Keratinocyte (primary cell): ENCODE results near the gene LAMTOR5. TPM values are rescaled to one million over a fixed set of nuclear protein-coding genes. Genes with fewer than 3 reads are reported as not detected.

Experiments used
- DNase-seq: peaks from one replicate; pipeline ENCODE4 v3.0.0-alpha.2; 2011; ENCODE audit warnings: low read depth, missing footprints, low spot score
- FAIRE-seq: peaks from 2 replicates; lab custom pipeline; 2011; peaks lifted over from hg19 to GRCh38; lab: Jason Lieb, UNC
- H2AFZ ChIP-seq: 2 replicates; pipeline ENCODE4 v1.6.0; 2012; ENCODE audit warnings: low read length, control low read depth, inconsistent platforms; ENCODE audit not compliant: control insufficient read depth
- H3K27ac ChIP-seq: 2 replicates; pipeline ENCODE4 v1.5.1; 2011; ENCODE audit warnings: low read length; ENCODE audit not compliant: control insufficient read depth, insufficient read depth
- H3K27me3 ChIP-seq: 3 replicates; pipeline ENCODE4 v1.6.0; 2011; ENCODE audit warnings: low read length; ENCODE audit not compliant: control insufficient read depth, insufficient read depth; ENCODE audit errors: extremely low read depth
- H3K36me3 ChIP-seq, 2 experiments: 2 replicates in 1 of 2; 3 replicates in 1 of 2; pipeline ENCODE4 v1.5.1; 2011; ENCODE audit warnings: low read length in 2 of 2, mild to moderate bottlenecking in 1 of 2; ENCODE audit not compliant: control insufficient read depth in 2 of 2, insufficient read depth in 2 of 2; ENCODE audit errors: extremely low read depth in 1 of 2
- H3K4me1 ChIP-seq: 3 replicates; pipeline ENCODE4 v1.5.1; 2011; ENCODE audit warnings: low read length; ENCODE audit not compliant: control insufficient read depth, insufficient read depth; ENCODE audit errors: extremely low read depth
- H3K4me2 ChIP-seq: 3 replicates; pipeline ENCODE4 v1.6.0; 2011; ENCODE audit warnings: low read depth, low read length; ENCODE audit not compliant: control insufficient read depth, insufficient read depth; ENCODE audit errors: extremely low read depth
- H3K4me3 ChIP-seq, 3 experiments: fragments of 200-600 bp in 1 of 3; sonication (generic) in 1 of 3; 2 replicates in 2 of 3; 3 replicates in 1 of 3; pipeline ENCODE4 v1.5.1; 2011 to 2016; ENCODE audit warnings: low read length in 3 of 3, mild to moderate bottlenecking in 3 of 3, control low read depth in 2 of 3, inconsistent platforms in 1 of 3, low read depth in 1 of 3, mixed read lengths in 1 of 3, mixed run types in 1 of 3, moderate library complexity in 1 of 3; ENCODE audit not compliant: control insufficient read depth in 2 of 3, insufficient read depth in 2 of 3; ENCODE audit errors: extremely low read depth in 1 of 3
- H3K79me2 ChIP-seq: 2 replicates; pipeline ENCODE4 v1.6.0; 2012; ENCODE audit warnings: low read length; ENCODE audit not compliant: control insufficient read depth, insufficient read depth
- H3K9ac ChIP-seq: 3 replicates; pipeline ENCODE4 v1.6.0; 2011; ENCODE audit warnings: low read length; ENCODE audit not compliant: control insufficient read depth, insufficient read depth; ENCODE audit errors: extremely low read depth
- H3K9me1 ChIP-seq: 3 replicates; pipeline ENCODE4 v1.6.0; 2011; ENCODE audit warnings: low read length; ENCODE audit not compliant: control insufficient read depth, insufficient read depth; ENCODE audit errors: extremely low read depth
- H3K9me3 ChIP-seq: 2 replicates; pipeline ENCODE4 v1.5.1; 2012; ENCODE audit warnings: low read depth, low read length; ENCODE audit not compliant: control insufficient read depth
- H4K20me1 ChIP-seq: 3 replicates; pipeline ENCODE4 v1.6.0; 2011; ENCODE audit warnings: low read length; ENCODE audit not compliant: control insufficient read depth, insufficient read depth; ENCODE audit errors: extremely low read depth
- EZH2 ChIP-seq: IDR thresholded peaks from one replicate; pipeline ENCODE4 v1.6.1; 2012; ENCODE audit warnings: inconsistent platforms, mild to moderate bottlenecking, low read length, moderate library complexity
- dilution Hi-C: fragments of 300-500 bp; cut with MboI; formaldehyde crosslinking; loops from one replicate; pipeline ENCODE4 v1.7.0; 2020; ENCODE audit warnings: low sequenced_read_pairs; ENCODE audit not compliant: extremely low pct_ligation_motif_present
- polyA plus RNA-seq, 5 experiments: library from polyadenylated mRNA; depleted of rRNA in 3 of 5; stranded (reverse) in 3 of 5; stranded (forward) in 1 of 5; unstranded in 1 of 5; fragments of >200 nt; gene quantifications; 1 replicate in 1 of 5; 2 replicates in 3 of 5; 3 replicates in 1 of 5; pipeline versions ENCODE4 v1.2.1 to v1.2.3, GENCODE V29; 2011 to 2012; ENCODE audit warnings: missing spikeins in 2 of 5, low read depth in 1 of 5, low replicate concordance in 1 of 5
- TF ChIP-seq, protein P1 (sequence below), 3 experiments: IDR thresholded peaks in 1 of 3; conservative IDR thresholded peaks in 1 of 3; optimal IDR thresholded peaks in 1 of 3; 2 replicates in 2 of 3; 3 replicates in 1 of 3; pipeline versions ENCODE3 to v1.5.1; 2011; ENCODE audit warnings: low read length in 3 of 3, mild to moderate bottlenecking in 3 of 3, moderate library complexity in 2 of 3, control low read depth in 1 of 3, inconsistent platforms in 1 of 3; ENCODE audit not compliant: insufficient read depth in 2 of 3; ENCODE audit errors: extremely low read depth in 1 of 3

The LAMTOR5 gene
- polyA plus RNA-seq, 1 donor (not counting 4 experiments of a cell fraction or from before 2014, with no cell fraction given) = 365 TPM

- H3K27me3 ChIP-seq = peaks cover 10% of the 10 kb centered on the region
- no peaks in the 10 kb centered on the region for H3K36me3 ChIP-seq
- H3K79me2 ChIP-seq = no peaks in the 10 kb centered on the region
- H3K4me3 ChIP-seq = no peak overlapping the region
- no peaks in the 10 kb centered on the region for H3K9me1 ChIP-seq
- dilution Hi-C loops = no loop called here
- H3K9ac ChIP-seq = no peak overlapping the region
- TF ChIP-seq, protein P1, sequence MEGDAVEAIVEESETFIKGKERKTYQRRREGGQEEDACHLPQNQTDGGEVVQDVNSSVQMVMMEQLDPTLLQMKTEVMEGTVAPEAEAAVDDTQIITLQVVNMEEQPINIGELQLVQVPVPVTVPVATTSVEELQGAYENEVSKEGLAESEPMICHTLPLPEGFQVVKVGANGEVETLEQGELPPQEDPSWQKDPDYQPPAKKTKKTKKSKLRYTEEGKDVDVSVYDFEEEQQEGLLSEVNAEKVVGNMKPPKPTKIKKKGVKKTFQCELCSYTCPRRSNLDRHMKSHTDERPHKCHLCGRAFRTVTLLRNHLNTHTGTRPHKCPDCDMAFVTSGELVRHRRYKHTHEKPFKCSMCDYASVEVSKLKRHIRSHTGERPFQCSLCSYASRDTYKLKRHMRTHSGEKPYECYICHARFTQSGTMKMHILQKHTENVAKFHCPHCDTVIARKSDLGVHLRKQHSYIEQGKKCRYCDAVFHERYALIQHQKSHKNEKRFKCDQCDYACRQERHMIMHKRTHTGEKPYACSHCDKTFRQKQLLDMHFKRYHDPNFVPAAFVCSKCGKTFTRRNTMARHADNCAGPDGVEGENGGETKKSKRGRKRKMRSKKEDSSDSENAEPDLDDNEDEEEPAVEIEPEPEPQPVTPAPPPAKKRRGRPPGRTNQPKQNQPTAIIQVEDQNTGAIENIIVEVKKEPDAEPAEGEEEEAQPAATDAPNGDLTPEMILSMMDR (optimal IDR thresholded peaks at IDR 0.05 in 1 of 3, IDR thresholded peaks at IDR 0.05 in 1 of 3, conservative IDR thresholded peaks at IDR 0.05 in 1 of 3; ENCODE audit: extremely low read depth in 1 of 3, insufficient read depth in 2 of 3, low read length in 3 of 3) = no peak
- no peaks in the 10 kb centered on the region for H3K9me3 ChIP-seq
- DNase-seq (no peak), FAIRE-seq (no peak)
- H3K27ac ChIP-seq = no peak overlapping the region
- H3K4me1 ChIP-seq = no peaks in the 10 kb centered on the region
- H2AFZ ChIP-seq = no peak overlapping the region
- no peak overlapping the region for H3K4me2 ChIP-seq
- H4K20me1 ChIP-seq = no peaks in the 10 kb centered on the region
Measured at GRCh38 chr1:110433213-110433612, 25.7 kb upstream of the LAMTOR5 start.

DNA sequence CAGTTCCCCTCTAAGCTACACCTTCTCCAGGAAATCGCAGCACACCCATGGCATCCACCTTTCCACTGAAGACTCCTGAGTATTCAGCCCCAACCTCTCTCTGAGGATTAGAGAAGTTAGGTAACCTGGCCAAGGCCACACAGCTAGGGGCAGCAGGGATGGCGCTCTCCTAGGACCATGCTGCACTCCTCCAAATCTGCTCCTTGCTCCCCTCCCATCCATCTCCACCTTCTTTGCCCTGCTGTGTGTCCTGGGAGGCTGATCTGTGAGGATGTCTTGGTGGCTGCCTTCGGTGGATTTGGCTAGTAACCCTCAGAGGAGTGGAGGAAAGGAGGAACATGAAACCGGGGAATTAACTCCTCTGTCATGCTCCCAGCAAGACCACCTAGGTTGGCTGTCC, 23.4 kb upstream of the LAMTOR5 start:
- no peak overlapping the region for H3K9ac ChIP-seq
- no peak overlapping the region for H3K4me2 ChIP-seq
- H3K36me3 ChIP-seq = no peaks in the 10 kb centered on the region
- no peaks in the 10 kb centered on the region for H3K9me3 ChIP-seq
- H2AFZ ChIP-seq = no peak overlapping the region
- H3K79me2 ChIP-seq = no peaks in the 10 kb centered on the region
- H3K4me1 ChIP-seq = no peaks in the 10 kb centered on the region
- H3K9me1 ChIP-seq = no peaks in the 10 kb centered on the region
- no peak overlapping the region for H3K4me3 ChIP-seq
- no peak for DNase-seq
- no peak for FAIRE-seq
- dilution Hi-C loops = no loop called here
- H4K20me1 ChIP-seq = no peaks in the 10 kb centered on the region
- H3K27ac ChIP-seq = no peak overlapping the region
- H3K27me3 ChIP-seq = peaks cover 10% of the 10 kb centered on the region
- TF ChIP-seq, protein P1 (optimal IDR thresholded peaks at IDR 0.05 in 1 of 3, IDR thresholded peaks at IDR 0.05 in 1 of 3, conservative IDR thresholded peaks at IDR 0.05 in 1 of 3; ENCODE audit: extremely low read depth in 1 of 3, insufficient read depth in 2 of 3, low read length in 3 of 3) = no peak
- TF ChIP-seq EZH2 = no peak
